Measurements from ENCODE around the gene PCDHGC4.

Gene PCDHGC4

GRCh38 chr5:141532726-141533125 is 47.9 kb downstream of the PCDHGC4 start:
- no peak for DNase-seq

GRCh38 chr5:141533897-141534296 is 49.1 kb downstream of the PCDHGC4 start:
- DNase-seq = no peak

- no peak for DNase-seq
Observed at GRCh38 chr5:141534492-141535213, 49.8 kb downstream of the PCDHGC4 start.

All from activated T-cell treated with anti-CD3 and anti-CD28 coated beads, Interleukin-2, amount 50 U/mL, for 48 hours (primary cell).